Superior temporal gyrus (tissue), 1 donor: ENCODE measurements around the gene AZU1.
A peak's percentile ranks its signal among the peaks of the same experiment; 100 is the strongest.

Source experiments
- DNase-seq: peaks from one replicate; pipeline ENCODE4 v3.0.0-alpha.2; 2016; ENCODE audit errors: extremely low spot score

AZU1 gene, protein sequence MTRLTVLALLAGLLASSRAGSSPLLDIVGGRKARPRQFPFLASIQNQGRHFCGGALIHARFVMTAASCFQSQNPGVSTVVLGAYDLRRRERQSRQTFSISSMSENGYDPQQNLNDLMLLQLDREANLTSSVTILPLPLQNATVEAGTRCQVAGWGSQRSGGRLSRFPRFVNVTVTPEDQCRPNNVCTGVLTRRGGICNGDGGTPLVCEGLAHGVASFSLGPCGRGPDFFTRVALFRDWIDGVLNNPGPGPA

DNA sequence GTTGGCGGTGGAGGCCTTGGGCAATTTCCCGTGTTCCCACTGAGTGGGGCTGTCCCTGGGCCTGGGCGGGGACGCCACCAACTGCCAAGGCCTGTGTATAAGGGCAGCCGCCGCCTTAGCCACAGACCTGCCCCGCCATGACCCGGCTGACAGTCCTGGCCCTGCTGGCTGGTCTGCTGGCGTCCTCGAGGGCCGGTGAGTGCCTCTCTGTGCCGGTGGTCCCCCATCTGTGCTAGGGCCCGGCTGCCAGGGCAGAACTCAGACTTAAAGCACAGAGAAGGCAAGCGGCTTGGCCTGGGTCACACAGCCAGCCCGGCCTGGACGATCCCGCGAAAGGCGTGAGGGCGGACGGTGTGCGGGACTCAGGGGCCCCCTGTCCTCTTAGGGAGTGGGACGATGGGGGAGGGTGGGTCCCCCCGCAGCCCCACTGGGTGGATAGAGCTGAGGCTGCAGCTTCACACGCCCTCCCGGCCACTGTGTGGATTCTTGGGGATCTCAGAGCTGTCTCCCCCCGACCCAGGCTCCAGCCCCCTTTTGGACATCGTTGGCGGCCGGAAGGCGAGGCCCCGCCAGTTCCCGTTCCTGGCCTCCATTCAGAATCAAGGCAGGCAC is at the start of gene AZU1:
Gene AZU1 (plus strand): TSS at position 128 of the 612 bp plus-strand sequence. CDS start 10 bp downstream, at position 138.
- no peak for DNase-seq

DNA sequence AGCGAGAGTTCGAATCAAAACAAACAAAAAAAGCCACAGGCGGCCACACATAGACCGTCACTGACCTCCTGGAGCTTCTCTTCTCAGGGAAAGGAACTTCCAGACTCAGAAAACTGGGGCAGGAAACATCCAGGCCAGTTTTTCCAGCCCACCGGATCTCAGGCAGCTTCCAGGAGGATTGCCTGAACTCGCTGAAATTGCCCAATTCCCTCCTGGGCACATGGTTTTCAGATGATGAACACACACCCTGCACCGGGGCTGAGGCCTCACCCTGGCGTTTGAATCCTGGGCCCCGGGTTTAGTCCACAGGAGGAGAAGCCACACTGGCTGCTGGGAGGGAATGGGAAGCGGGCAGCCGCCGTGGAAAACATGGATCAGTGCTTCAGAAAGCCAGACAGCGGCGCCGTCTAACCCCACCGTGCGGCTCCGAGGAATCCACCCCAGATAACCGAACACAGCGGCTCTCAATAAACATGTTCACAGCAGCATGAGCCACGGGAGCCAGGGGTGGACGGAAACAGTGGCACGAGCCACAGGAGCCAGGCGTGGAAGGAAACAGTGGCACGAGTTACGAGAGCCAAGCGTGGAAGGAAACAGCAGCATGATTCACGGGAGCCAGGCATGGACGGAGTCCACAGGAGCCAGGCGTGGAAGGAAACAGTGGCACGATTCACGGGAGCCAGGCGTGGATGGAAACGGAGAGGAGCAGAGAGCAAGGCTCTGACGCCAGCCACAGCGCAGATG is 48.6 kb upstream of the AZU1 start:
- no peak for DNase-seq

DNA sequence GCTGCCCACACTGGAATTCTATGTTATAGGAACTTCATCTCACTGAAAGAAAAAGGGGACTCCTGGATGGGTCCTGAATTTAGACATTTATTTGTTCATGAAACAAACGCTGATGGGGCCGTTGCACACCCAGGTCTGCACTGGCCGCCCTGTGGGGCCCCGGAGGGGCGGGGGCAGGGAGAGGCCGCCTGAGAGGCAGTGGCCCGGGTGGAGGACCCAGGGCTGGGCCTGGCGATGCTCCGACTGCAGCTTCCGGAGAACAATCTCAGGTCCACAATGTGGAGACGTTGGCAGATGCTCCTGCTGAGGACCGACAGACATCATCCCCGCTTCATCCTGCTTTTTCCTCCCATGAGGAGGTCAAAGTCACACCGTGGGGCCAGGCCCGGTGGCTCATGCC is 46.7 kb upstream of the AZU1 start:
- no peak for DNase-seq

DNA sequence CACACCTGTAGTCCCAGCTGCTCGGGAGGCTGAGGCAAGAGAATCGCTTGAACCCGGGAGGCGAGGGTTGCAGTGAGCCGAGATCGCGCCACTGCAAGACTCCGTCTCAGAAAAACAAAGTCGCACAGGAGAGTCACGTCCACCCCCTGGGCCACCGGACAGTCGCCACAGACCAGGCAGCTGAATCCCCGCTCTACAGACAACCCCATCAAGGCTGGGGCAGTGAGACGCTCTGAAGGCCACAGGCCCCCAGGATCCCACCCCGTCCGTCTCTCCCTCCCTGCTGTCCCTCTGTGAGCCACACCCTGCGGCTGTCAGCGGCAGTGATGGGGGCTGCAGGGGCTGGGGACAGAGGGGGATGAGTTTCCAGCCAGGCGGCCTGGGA is 45.8 kb upstream of the AZU1 start:
- DNase-seq, result no peak

DNA sequence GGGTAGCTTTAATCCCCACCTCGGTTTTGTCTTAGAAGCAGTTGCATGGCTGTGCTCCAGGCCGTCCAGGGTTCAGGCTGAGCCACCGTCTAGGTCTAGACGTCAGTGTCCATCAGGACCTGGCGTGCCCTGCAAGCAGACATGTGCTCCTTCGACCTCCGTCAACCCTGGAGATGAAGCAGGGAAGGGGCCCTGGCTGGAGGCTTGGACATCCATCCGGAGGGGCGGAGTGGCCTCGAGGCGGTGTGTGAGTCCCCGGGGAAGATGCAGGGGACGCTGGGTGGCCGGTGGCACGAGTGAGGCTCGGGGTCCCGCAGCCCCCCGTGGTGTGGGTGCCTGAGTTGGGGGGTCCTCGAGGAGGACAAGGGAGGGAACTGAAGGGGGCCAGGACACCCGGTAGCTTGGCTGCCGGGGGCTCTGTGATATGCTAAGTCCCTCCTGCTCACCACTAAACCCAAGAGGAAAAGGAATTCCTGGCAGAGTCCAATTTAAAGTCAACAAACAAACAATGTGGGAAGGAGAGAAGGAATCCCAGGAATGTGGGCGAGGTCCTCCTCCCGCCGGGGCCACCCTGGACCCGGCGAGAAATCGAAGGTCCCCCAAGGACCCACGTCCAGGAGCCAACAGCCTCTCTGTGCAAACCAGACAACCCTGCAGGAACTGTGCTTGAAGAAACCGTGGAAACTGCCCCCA is 45.3 kb upstream of the AZU1 start:
- no peak for DNase-seq

DNA sequence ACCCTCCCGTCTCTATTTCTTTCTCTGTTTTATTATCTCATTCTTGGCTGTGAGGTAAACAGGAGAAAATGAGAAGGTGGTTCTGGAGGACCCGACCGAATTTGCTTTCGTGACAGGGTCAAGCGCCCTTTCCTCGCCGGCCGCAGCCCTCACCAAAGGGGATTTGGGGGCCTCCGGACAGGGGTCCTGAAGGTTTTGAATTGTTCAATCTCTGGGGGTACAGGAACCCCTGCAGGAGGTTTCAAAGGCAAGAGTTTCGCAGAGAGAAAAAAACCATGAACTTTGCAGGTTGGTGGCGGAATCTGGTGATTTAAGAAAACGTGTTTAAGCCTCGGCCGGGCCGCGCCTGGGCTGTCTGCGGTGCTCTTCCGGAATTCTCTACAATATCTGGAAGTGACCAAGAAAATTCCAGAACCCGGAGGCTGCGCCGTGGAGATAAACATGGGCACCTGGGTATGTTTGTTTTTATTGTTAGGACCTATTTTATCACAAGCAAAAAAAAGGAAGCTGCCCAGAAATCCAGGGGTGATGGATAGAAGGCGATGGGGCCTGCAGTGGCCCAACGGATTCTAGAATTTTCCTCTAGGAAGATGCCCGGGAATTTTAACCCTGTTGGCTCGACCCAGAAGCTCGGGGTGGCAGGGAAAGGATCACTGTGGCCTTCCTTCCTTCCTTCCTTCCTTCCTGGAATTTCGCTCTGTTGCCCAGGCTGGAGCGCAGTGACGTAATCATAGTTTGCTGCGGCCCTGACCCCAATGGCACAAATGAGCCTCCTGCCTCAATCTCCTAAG is 44.6 kb upstream of the AZU1 start:
- no peak for DNase-seq

DNA sequence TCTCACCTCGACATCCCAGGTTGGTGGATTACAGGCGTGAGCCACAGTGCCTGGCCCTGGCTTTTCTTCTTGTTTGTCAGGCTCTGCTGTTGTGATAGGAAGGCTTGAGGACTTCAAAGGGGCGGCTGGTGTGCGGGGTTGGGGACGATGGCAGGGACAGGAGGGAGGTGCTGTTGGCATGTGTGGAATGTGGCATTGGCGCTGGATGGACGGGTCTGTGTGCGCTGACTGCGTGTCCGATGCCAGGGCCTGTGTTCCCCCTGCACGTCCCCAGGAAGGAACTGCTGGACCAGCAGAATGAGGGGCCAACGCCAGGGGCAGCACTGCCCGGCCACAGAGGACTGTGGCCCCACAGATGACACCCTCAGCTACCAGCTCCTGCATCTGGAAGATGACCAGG is 43.1 kb upstream of the AZU1 start:
- no peak for DNase-seq

DNA sequence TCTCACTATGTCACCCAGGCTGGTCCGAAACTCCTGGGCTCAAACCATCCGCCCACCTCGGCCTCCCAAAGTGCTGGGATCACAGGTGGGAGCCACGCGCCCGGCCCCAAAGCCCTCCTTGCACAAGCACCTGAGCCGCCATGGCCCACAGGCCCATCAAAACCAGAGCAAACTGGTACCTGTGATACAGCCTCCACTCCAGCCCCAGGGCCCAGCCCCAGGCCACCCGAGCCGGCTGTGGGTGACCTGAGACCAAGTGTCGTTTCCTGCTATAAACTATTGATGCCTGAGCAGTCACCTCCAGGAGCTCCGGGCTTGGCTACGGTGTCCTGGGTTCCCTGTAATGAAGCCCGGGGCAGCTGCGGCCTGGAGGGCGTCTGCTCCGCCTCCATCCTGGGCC is 40.1 kb upstream of the AZU1 start:
- DNase-seq, result no peak

DNA sequence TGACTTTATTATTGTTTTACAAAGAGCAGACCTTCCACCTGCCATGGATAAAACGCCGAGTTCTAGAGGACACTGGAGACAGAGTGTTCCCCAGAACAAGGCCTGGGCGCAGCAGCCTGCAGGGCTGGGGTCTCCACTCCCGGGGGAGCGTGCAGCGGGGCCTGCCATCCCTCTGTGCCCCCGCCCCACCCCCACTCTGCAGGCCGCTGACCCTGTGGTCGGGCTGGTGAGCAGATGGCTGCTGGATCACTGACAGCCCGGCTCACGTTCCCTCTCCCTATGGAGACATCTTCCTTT is 39.0 kb upstream of the AZU1 start:
- DNase-seq, result no peak

DNA sequence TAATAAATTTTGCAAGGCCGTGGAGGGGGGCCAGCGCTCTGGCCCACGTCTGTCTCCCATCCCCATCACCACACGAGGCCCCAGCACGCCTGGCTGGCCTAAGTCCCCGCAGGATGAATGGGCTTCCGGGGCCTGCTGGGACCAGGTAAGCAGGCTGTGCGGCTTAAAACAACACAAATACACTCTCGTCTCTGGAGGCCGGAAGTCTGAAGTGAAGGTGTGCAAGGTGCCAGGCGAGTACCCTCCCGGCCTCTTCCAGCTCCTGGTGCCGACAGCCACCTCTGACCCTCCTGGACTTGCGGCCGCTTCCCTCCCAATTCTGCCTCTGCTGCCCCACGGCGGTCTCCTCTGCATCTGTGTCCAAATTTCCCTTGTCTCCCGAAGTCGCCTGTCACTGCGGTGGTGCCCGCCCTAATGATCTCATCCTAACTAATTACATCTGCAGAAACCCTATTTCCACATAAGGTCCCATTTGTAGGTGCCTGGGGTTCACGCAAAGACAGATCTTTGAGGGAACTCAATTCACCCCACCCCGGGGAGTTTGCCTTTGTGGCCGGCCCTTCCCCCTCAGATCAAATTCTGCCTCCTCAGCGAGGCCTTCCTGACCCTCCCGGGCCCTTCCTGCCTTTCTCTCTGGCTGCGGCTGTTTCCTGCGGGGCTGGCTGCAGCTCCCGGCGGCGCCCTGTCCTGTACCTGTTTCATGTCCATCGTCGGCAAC is 38.5 kb upstream of the AZU1 start:
- DNase-seq, result no peak

DNA sequence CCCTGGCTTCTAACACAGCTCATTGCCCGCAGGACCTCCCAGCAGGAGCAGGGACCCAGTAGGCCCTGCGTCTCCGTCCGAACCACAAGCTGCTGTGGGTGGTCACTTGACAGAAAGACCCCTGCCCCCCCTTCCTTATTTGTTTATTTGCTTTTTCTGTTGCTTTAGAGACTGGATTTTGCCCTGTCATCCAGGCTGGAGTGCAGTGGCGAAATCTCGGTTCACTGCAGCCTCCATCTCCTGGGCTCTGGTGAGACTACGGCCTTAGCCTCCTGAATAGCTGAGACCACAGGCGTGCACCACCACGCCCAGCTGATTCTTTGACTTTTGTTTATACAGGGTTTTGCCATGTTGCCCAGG is 38.0 kb upstream of the AZU1 start:
- no peak for DNase-seq

DNA sequence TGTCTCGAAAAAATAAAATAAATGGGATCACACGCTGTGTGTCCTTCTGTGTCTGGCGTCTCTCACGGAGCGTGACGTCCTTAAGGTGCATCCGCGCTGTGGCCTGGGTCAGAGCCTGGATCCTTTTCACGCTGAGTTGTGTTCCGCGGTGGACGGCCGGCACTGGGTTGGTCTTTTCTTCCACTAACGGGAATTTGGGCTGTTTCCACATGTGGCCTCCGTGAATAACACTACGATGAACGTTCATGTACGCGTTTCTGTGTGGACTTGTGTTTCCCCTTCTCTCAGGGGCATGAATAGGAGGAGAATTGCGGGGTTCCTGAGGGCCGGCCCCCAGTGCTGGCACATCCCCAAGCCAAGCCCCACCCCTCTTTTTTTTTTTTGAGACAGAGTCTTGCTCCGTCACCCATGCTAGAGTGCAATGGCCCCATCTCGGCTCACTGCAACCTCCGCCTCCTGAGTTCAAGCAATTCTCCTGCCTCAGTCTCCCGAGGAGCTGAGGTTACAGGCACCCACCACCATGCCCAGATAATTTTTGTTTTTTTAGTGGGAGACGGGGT is 36.5 kb upstream of the AZU1 start:
- no peak for DNase-seq

DNA sequence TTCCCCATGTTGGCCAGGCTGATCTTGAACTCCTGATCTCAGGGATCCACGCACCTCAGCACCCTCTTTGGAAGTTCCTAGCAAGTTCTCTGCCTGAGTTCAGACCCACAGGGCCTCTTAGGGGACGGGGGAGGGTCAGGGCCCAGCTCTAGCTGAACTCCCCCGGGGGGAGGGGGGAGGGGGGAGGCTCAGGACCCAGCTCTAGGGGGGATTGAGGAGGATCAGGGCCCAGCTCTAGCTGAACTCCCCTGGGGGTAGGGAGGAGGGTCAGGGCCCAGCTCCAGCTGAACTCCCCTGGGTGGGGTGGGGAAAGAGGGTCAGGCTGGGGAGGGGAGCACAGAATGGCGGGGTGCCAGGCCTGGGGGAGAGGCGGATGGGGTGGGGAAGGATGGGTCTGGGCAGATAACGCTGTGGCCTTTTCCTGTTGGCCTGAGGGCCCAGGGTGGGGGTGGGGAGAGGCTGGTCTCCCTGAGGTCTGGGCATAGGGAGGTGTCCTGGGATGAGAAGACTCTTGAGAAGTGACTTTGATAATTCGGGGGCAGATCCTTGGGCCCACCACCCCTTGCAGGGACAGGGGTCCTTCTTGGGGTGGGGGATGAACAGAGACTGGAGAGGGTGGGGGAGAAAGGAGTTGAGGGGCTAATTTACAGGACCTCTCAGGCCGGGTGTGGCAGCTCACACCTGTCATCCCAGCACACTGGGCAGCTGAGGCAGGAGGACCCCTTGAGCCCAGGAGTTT is 35.9 kb upstream of the AZU1 start:
- DNase-seq, result no peak

DNA sequence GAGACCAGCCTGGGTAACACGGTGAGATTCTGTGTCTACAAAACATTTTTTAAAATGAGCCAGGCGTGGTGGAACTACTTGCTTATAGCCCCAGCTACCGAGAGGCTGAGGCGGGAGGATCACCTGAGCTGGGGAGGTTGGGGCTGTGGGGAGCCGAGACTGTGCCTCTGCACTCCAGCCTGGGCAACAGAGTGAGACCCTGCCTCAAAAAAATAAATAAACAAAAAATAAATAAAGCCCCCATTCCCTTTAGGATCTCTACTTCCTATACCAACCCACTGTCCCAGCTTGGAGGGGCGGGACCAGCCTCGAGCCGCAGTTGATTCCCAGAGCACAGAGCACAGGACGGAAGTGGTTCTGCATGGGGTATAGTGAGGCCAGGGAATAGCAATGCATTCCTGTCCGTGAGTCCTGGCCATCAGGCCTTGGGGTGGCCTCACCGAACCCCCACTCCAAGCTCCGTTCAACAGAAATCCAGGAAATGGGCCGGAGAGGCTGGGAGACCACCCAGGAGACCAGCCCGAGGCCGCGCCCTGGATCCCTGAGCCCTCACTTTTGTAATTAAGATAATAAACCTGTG is 35.2 kb upstream of the AZU1 start:
- DNase-seq, result no peak

DNA sequence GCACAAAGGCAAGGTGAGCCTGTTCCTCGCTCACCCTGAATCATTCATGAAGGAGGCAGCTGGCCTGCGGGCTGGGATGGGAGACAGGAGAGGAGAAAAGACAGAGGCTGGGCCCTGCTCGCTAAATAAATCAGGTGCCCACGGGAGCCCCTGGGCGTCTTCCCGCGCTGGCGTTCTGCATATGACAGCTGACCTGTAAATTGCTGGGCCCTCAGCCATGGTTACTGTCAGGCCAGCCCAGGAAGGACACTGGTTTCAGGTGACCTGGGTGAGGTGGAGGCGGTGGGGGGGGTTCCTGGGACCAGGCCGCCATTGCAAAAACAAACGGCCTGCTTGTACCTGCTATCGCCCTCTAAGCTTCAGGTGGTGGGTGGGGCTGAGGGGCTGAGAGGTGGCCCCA is 33.8 kb upstream of the AZU1 start:
- no peak for DNase-seq

DNA sequence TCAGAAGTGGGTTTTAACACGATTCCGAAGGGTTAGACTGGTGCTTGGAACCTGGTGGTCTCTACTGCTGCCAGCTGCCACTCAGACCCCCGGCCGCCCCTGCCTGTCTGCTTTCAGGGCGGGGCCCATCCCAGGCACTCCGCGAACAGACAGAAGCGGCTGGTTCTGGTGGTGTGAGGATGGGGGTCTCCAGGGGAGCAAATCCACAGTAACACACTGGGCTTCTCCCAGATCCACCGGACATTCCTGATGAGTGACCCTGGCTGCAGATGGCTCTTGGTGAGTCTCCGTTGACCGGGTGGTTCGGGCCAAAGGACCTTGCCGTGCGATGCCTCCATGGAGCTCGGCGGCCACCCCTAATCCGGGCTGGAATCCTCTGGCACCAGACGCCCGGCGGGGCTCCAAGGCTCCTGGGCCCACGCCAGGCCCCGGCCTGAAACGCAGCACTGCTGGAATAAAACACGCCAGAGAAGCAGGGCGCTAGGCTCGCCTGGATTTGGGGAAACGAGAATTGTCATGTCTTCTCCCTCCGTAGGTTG is 32.5 kb upstream of the AZU1 start:
- no peak for DNase-seq

DNA sequence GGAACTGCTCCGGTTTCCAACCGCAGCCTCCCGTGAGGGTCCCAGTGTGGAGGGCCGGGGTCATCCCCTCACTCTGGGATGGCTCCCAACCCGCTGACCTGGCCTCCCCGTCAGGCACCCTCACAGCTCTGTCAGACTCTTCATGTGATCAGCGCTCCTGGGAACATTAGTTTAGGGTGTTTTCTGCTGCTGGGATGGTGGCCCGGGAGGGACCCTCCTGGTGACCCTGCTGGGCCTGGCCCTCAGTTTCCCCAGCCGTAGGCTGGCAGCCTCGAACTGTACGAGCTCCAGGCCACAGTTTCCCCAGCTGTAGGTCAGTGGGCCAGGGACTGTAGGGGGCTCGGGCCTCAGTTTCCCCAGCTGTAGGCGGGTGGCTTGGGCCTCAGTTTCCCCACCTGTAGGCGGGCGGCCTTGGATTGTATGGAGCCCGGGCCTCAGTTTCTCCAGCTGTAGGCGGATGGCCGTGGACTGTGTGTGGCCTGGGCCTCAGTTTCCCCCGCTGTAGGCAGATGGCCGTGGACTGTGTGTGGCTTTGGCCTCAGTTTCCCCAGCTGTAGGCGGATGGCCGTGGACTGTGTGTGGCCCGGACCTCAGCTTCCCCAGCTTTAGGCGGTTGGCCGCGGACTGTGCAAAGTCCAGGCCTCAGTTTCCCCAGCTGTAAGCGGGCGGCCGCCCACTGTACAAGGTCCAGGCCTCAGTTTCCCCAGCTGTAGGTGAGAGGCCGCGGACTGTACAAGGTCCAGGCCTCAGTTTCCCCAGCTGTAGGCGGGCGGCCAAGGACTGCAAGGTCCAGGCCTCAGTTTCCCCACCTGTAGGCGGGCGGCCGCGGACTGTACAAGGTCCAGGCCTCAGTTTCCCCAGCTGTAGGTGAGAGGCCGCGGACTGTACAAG is 31.7 kb upstream of the AZU1 start:
- DNase-seq, result no peak

DNA sequence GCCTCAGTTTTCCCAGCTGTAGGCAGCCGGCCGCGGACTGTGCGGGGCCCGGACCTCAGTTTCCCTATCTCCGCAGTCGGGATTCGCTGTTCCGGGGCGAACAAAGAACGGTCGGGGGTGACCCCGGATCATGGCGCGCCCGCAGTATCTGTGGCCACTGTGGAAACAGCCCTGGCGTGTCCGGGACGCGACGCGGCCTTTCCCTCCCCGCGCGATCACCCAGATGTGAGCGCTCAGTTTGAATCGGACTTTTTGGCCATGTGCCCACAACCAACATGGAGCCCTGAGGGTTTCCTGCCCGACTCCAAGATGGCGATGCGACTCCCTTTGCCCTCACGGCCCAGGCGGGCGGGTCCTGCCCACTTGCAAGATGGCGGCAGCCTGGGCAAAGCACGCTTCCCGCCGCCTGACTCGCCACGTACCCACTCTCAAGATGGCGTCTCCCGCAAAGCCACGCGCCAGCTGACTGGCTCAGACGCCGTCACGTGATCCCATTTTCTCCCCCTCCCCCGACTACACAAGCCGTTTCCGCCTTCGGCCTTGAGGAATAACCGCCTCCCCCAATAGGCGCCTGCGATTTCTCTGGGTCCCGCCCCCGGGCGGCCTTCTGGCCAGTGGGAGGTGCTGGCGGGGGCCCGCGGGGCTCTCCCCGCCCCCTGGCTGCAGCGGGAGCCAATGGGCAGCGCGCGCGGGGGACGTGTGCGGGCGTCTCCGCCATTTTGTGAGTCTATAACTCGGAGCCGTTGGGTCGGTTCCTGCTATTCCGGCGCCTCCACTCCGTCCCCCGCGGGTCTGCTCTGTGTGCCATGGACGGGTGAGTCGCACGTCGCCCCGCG is 30.7 kb upstream of the AZU1 start, which contains the start of gene PTBP1:
Gene PTBP1 (plus strand): TSS at position 761 of the 836 bp plus-strand sequence. CDS start 46 bp downstream, at position 807.
- peak; percentile 100 for DNase-seq
